ENCODE results near the gene NEU4. TPM values are rescaled to one million over a fixed set of nuclear protein-coding genes. Genes with fewer than 3 reads are reported as not detected.

Gene NEU4
- not detected in 2 replicates for total RNA-seq

GRCh38 chr2:241808721-241809382 is at the start of gene NEU4:
NEU4 (plus strand) TSS chr2:241809193; CDS start chr2:241814485, 5,292 bp downstream.

DNA sequence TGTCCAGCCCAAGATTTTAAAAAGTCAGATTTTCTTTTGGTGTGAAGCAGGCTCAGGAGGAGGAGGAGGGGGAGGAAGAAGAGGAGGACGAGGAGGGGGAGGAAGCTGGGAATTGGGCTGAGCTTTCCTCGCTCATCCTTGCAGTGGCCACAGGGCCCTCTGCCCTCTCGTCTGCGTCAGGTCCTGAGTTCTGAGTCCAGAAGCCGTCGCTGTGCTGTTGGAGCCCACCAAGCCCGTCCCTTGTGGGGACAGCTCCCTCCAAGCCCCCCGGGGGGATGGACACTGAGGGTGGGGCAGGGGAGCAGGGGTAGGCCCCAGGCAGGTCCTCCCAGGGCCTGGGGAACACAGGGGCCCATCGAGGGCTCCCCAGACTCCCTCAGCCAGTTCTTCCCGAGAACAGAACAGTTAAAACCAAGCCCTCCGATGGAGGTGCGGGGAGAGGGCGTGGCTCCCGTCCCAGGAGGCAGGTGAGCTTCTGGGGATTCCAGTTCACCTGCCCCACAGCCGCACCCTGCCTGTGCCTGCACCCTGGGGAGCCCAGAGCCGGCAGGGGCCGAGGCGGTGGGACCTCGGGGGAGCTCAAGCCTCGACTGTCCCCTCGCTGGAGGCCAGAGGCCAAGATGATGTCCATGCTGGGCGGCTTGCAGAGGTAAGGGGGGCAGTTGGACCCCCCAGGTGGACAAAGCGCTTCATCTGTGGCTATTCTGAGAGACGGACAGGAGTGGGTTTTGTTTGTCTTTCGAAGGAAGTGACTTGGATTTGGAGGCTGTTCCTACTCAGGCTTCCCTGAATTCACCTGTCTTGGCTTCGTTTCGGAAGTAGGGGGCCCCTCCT is 32.4 kb upstream of the NEU4 start, which contains the start of gene GAL3ST2:
Gene GAL3ST2 (plus strand): TSS at position 487 of the 834 bp plus-strand sequence. CDS start 134 bp downstream, at position 621.

DNA sequence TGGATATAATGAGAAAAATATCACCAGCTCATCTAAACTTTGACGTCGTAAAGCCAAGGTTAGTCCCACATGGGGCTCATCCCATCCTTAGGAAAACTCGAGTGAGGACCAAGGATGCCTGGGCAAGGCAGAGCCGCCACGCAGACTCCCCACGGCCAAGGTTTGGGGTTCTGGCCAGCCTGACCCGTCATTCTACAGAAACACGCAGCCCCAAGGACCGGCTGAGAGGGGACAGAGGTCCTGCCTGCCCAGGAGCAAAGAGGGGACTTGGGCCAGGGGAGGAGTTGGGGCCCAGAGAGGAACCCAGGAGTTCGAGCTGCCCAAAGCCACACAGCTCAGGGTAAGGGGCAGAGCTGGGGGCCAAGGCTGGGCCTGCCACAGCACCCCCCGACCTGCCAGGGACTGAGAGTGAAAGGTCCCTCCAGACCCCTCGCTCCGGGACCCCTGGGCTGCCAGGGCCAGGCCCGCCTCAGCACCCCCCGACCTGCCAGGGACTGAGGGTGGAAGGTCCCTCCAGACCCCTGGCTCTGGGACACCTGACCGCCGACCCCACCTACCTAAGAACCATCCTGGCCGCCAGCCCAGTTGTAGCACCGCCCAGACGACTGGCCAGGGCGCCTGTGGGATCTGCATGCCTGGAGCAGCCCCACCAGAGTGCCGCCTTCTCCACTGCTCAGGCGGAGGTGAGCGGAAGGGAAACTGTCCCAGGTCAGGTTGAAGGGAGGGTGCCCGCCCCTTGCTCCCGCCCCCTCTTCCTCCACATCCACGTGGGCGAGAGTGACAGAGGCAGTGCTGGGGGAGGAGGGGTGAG is 49.4 kb downstream of the NEU4 start, which contains the start of gene PDCD1:
Gene PDCD1 (minus strand): TSS at position 689 of the 811 bp plus-strand sequence. CDS start 56 bp downstream, at position 633.

Other genes starting within 250 kb of the NEU4 start
- 37.2 and 42.9 TPM in 2 replicates for gene THAP4, start 172.0 kb upstream of the NEU4 start, total RNA-seq
- 33.0 and 34.0 TPM in 2 replicates for gene ATG4B, start 171.5 kb upstream of the NEU4 start, total RNA-seq
- 14.0 and 19.3 TPM in 2 replicates for gene DTYMK, start 122.4 kb upstream of the NEU4 start, total RNA-seq
- 14.1 and 32.9 TPM in 2 replicates for gene ING5, start 107.2 kb upstream of the NEU4 start, total RNA-seq
- 9.0 and 12.7 TPM in 2 replicates for gene D2HGDH, start 74.6 kb upstream of the NEU4 start, total RNA-seq
- gene GAL3ST2, start 32.4 kb upstream of the NEU4 start, total RNA-seq: not detected in 2 replicates
- gene PDCD1, start 49.7 kb downstream of the NEU4 start, total RNA-seq: not detected in 2 replicates
- not detected in 2 replicates for gene RTP5, start 60.5 kb downstream of the NEU4 start, total RNA-seq